SK-N-SH (cell line): ENCODE results near the gene UBE2E2. TPM values are rescaled to one million over a fixed set of nuclear protein-coding genes. Genes with fewer than 3 reads are reported as not detected.

Source experiments
- CTCF ChIA-PET: fragments of 300-600, 350-600 bp; formaldehyde crosslinking; extraction: SDS; loops from one replicate; lab custom pipeline; 2021; lab: Yijun Ruan, JAX
- POLR2A ChIA-PET: fragments of 350-600 bp; sonication (Branson Sonifier 250); formaldehyde crosslinking; extraction: SDS; loops from one replicate; lab custom pipeline; 2020; ENCODE audit warnings: antibody characterized with exemption, inconsistent platforms; lab: Yijun Ruan, JAX
- DNase-seq: peaks from one replicate; pipeline ENCODE4 v3.0.0; 2012
- H2AFZ ChIP-seq: fragments of 200-600 bp; sonication (generic); 2 replicates; pipeline ENCODE4 v1.8.1; 2016; ENCODE audit warnings: antibody characterized with exemption, mild to moderate bottlenecking, low read depth
- H3F3A ChIP-seq: fragments of 200-600 bp; sonication (generic); replicated peaks from 2 replicates; pipeline ENCODE3; 2016; ENCODE audit warnings: antibody characterized with exemption, mild to moderate bottlenecking; ENCODE audit not compliant: insufficient read depth
- H3K27ac ChIP-seq, 2 experiments: fragments of 200-500 bp in 1 of 2; fragments of 200-600 bp in 1 of 2; sonication (Bioruptor generic) in 1 of 2; sonication (generic), shearing (Covaris generic) in 1 of 2; 2 replicates each; pipeline versions ENCODE4 v1.5.1 to v1.6.1; 2014 to 2016; ENCODE audit warnings: low read depth in 2 of 2, inconsistent platforms in 1 of 2, low read length in 1 of 2, mild to moderate bottlenecking in 1 of 2, mixed read lengths in 1 of 2
- H3K27me3 ChIP-seq: fragments of 200-600 bp; sonication (generic), shearing (Covaris generic); 2 replicates; pipeline ENCODE4 v1.6.1; 2016; ENCODE audit warnings: mixed run types; ENCODE audit not compliant: insufficient read depth
- H3K36me3 ChIP-seq, 2 experiments: fragments of 200-500 bp in 1 of 2; fragments of 200-600 bp in 1 of 2; sonication (Bioruptor generic) in 1 of 2; sonication (generic) in 1 of 2; replicated peaks in 1 of 2; 2 replicates each; pipeline versions ENCODE3 to v1.5.1; 2014 to 2016; ENCODE audit warnings: low read length in 1 of 2, mild to moderate bottlenecking in 1 of 2; ENCODE audit not compliant: insufficient read depth in 2 of 2, control insufficient read depth in 1 of 2
- H3K4me1 ChIP-seq, 2 experiments: fragments of 200-500 bp in 1 of 2; fragments of 200-600 bp in 1 of 2; sonication (Bioruptor generic) in 1 of 2; sonication (generic), shearing (Covaris generic) in 1 of 2; 2 replicates each; pipeline versions ENCODE4 v1.5.1 to v1.6.1; 2014 to 2016; ENCODE audit warnings: low read depth in 1 of 2, low read length in 1 of 2, mixed run types in 1 of 2; ENCODE audit not compliant: insufficient read depth in 2 of 2, control insufficient read depth in 1 of 2
- H3K4me2 ChIP-seq: fragments of 200-600 bp; sonication (generic), shearing (Covaris generic); 2 replicates; pipeline ENCODE4 v1.6.1; 2017; ENCODE audit warnings: mixed run types
- H3K4me3 ChIP-seq, 2 experiments: fragments of 200-500 bp in 1 of 2; fragments of 200-600 bp in 1 of 2; sonication (Bioruptor generic) in 1 of 2; sonication (generic), shearing (Covaris generic) in 1 of 2; 2 replicates each; pipeline versions ENCODE4 v1.5.1 to v1.8.1; 2014 to 2016; ENCODE audit warnings: low read depth in 2 of 2, inconsistent platforms in 1 of 2, low read length in 1 of 2, mild to moderate bottlenecking in 1 of 2, mixed read lengths in 1 of 2, moderate library complexity in 1 of 2
- H3K79me2 ChIP-seq: fragments of 200-600 bp; sonication (generic); 2 replicates; pipeline ENCODE4 v1.8.1; 2017; ENCODE audit warnings: mild to moderate bottlenecking; ENCODE audit not compliant: insufficient read depth
- H3K9ac ChIP-seq: fragments of 200-600 bp; sonication (generic); 2 replicates; pipeline ENCODE4 v1.6.1; 2017; ENCODE audit warnings: mixed run types
- H3K9me2 ChIP-seq: fragments of 200-600 bp; sonication (generic); 2 replicates; pipeline ENCODE4 v1.6.1; 2017; ENCODE audit warnings: mixed run types
- H3K9me3 ChIP-seq: fragments of 200-600 bp; sonication (generic); 2 replicates; pipeline ENCODE4 v1.6.1; 2017; ENCODE audit warnings: mixed run types, mild to moderate bottlenecking, moderate library complexity
- H4K20me1 ChIP-seq: fragments of 200-600 bp; sonication (generic); 2 replicates; pipeline ENCODE4 v1.6.1; 2017; ENCODE audit warnings: mild to moderate bottlenecking, mixed run types; ENCODE audit not compliant: insufficient read depth
- CHD2 ChIP-seq: fragments of 150-350 bp; IDR thresholded peaks from 2 replicates; pipeline ENCODE4 v1.6.1; 2018; ENCODE audit warnings: low read length; ENCODE audit not compliant: partially characterized antibody
- ELF1 ChIP-seq: IDR thresholded peaks from 2 replicates; pipeline ENCODE4 v1.4.0; 2012
- EP300 ChIP-seq, 2 experiments: IDR thresholded peaks; 2 replicates each; pipeline versions ENCODE4 v1.4.0 to v1.6.1; 2012; ENCODE audit warnings: borderline replicate concordance in 1 of 2, low read depth in 1 of 2, low read length in 1 of 2
- EZH2phosphoT487 ChIP-seq: fragments of 200-600 bp; sonication (generic); IDR thresholded peaks from 2 replicates; pipeline ENCODE4 v1.6.1; 2017; ENCODE audit warnings: low read depth, mixed run types, mild to moderate bottlenecking, antibody characterized with exemption, moderate library complexity, borderline replicate concordance
- FOXJ3 ChIP-seq: sonication (generic); formaldehyde crosslinking; IDR thresholded peaks from 2 replicates; pipeline ENCODE4 v1.5.1; 2020; ENCODE audit warnings: mild to moderate bottlenecking, missing genetic modification reagents
- FOXM1 ChIP-seq: IDR thresholded peaks from 2 replicates; pipeline ENCODE4 v1.4.0; 2012; ENCODE audit warnings: low read depth, mild to moderate bottlenecking
- GABPA ChIP-seq: IDR thresholded peaks from 2 replicates; pipeline ENCODE4 v1.4.0; 2012; ENCODE audit warnings: low read depth, mild to moderate bottlenecking
- JUND ChIP-seq: IDR thresholded peaks from 2 replicates; pipeline ENCODE4 v1.4.0; 2012
- MAX ChIP-seq: IDR thresholded peaks from 2 replicates; pipeline ENCODE4 v1.4.0; 2012; ENCODE audit warnings: low read depth
- MEF2A ChIP-seq: IDR thresholded peaks from 2 replicates; pipeline ENCODE4 v1.4.0; 2012; ENCODE audit warnings: low read depth, borderline replicate concordance
- NFIC ChIP-seq: IDR thresholded peaks from 2 replicates; pipeline ENCODE4 v1.4.0; 2012; ENCODE audit warnings: borderline replicate concordance
- NRF1 ChIP-seq: IDR thresholded peaks from 2 replicates; pipeline ENCODE4 v1.6.1; 2012; ENCODE audit warnings: low read depth, mild to moderate bottlenecking, low read length
- PBX3 ChIP-seq: IDR thresholded peaks from 2 replicates; pipeline ENCODE4; 2012
- RAD21 ChIP-seq: IDR thresholded peaks from 2 replicates; pipeline ENCODE4 v1.6.1; 2012; ENCODE audit warnings: mild to moderate bottlenecking, low read length
- REST ChIP-seq: IDR thresholded peaks from 2 replicates; pipeline ENCODE4 v1.6.1; 2012; ENCODE audit warnings: mild to moderate bottlenecking, low read depth, low read length, moderate library complexity
- RFX5 ChIP-seq: IDR thresholded peaks from 2 replicates; pipeline ENCODE4 v1.6.1; 2012; ENCODE audit warnings: mild to moderate bottlenecking, improper control_type of control experiment, low read length
- SIN3A ChIP-seq: IDR thresholded peaks from 2 replicates; pipeline ENCODE4 v1.6.1; 2012; ENCODE audit warnings: low read depth, mild to moderate bottlenecking, low read length, moderate library complexity, borderline replicate concordance
- SMC3 ChIP-seq: IDR thresholded peaks from 2 replicates; pipeline ENCODE4 v1.6.1; 2012; ENCODE audit warnings: low read depth, low read length, improper control_type of control experiment
- TEAD4 ChIP-seq: IDR thresholded peaks from 2 replicates; pipeline ENCODE4 v1.4.0; 2012; ENCODE audit warnings: mild to moderate bottlenecking, borderline replicate concordance; ENCODE audit not compliant: insufficient read depth
- YY1 ChIP-seq: IDR thresholded peaks from 2 replicates; pipeline ENCODE4 v1.4.0; 2012; ENCODE audit warnings: low read depth, mild to moderate bottlenecking
- WGBS: methylation state at CpG from one replicate; pipeline ENCODE4 v1.1.6; 2017; ENCODE audit warnings: low lambda C conversion rate; 5-methylcytosine and 5-hydroxymethylcytosine counted together
- polyA plus RNA-seq, 3 experiments: library from polyadenylated mRNA; depleted of rRNA; stranded (reverse); fragments of >200 nt; gene quantifications; 2 replicates each; pipeline ENCODE4 v1.2.3, GENCODE V29; 2012

UBE2E2 gene
- polyA plus RNA-seq, 1 of the 3 experiments (the other 2 are of a cell fraction) = 46.4 TPM

GRCh38 chr3:23209103-23209502 is 6.0 kb downstream of the UBE2E2 start:
- 83% methylated on average over 1 of the region's 1 CpG for WGBS
- ChIA-PET POLR2A (no interaction called here), CTCF (no interaction called here)

DNA sequence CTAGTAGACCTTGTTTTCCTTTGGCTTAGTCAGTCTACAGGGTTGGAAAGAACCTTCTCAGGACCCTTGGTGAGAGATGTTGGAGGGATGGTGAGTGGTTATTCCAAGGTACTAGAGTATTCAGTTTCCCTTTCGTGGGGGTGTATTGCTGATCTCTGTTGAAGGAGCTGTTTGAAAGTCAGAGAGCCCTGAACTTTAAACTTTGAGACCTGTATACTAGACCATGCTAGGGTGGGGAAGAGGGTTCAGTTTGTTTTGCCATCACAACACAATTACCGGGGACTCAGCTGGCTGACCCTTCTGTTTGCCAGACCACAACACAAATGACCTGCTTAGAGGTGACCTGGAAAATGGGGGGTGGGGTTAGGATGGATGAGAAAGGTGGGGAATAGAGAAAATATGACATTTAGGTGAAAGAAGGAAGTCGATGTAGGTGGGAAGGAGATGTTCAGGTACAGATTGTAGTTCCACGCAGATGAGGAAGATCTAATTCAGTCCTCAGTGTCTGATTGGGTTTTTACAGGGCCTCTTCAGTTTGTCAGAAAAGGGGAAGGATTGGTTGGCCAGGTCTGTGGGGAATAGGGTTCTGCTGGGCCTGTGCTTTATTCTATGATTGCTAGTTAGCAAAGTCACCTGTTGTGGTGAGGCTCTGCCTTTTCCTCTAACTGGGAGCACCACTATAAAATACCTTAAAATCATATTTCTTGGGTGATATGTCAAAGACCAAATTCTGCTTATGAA is 6.8 kb downstream of the UBE2E2 start:
- 94% methylated on average over 4 of the region's 4 CpGs for WGBS
- H3K27ac ChIP-seq = no peak overlapping the region
- H3K27me3 ChIP-seq = no peaks in the 10 kb centered on the region
- DNase-seq = no peak
- no peaks in the 10 kb centered on the region for H3K9me2 ChIP-seq
- H2AFZ ChIP-seq = no peak overlapping the region
- H4K20me1 ChIP-seq = peaks cover 2% of the 10 kb centered on the region; the same call in 1 of the 2 replicates
- H3K79me2 ChIP-seq = peaks cover 59% of the 10 kb centered on the region
- CTCF ChIA-PET = no interaction called here
- POLR2A ChIA-PET = no interaction called here
- H3K4me3 ChIP-seq = no peak overlapping the region
- H3K9ac ChIP-seq = no peak overlapping the region
- H3K4me1 ChIP-seq = no peaks in the 10 kb centered on the region; a peak in 1 of 4 replicates
- TF ChIP-seq EZH2phosphoT487 (no peak), FOXM1 (no peak), SIN3A (no peak), MEF2A (no peak), YY1 (no peak), NRF1 (no peak), ELF1 (no peak), RFX5 (no peak), JUND (no peak), FOXJ3 (CRISPR knock-in tag) (no peak), TEAD4 (no peak), EP300 (IDR thresholded peaks at IDR 0.05; ENCODE audit: borderline replicate concordance in 1 of 2, low read depth in 1 of 2, low read length in 1 of 2) (no peak), NFIC (no peak), PBX3 (no peak), SMC3 (no peak), MAX (no peak), CHD2 (no peak), RAD21 (no peak), REST (no peak), GABPA (no peak)
- H3K9me3 ChIP-seq = no peaks in the 10 kb centered on the region
- no peak overlapping the region for H3K4me2 ChIP-seq
- H3K36me3 ChIP-seq = no peaks in the 10 kb centered on the region
- no peaks in the 10 kb centered on the region for H3F3A ChIP-seq

More at GRCh38 chr3:23209103-23209502, 6.0 kb downstream of the UBE2E2 start:
- Histone ChIP-seq H3K79me2 (peaks cover 61% of the 10 kb centered on the region), H3K36me3 (no peaks in the 10 kb centered on the region), H3K9me3 (no peaks in the 10 kb centered on the region), H4K20me1 (peaks cover 10% of the 10 kb centered on the region; the same call in 1 of the 2 replicates), H3K9ac (no peak overlapping the region), H2AFZ (no peak overlapping the region), H3F3A (no peaks in the 10 kb centered on the region), H3K4me3 (no peak overlapping the region), H3K4me2 (no peak overlapping the region), H3K27me3 (no peaks in the 10 kb centered on the region), H3K27ac (no peak overlapping the region), H3K4me1 (peaks cover 0 to 4% of the 10 kb centered on the region in 2 experiments; a peak in 1 of 4 replicates), H3K9me2 (no peaks in the 10 kb centered on the region)
- no peak for TF ChIP-seq TEAD4
- DNase-seq = no peak
